Gastroesophageal sphincter (tissue), 4 donors: ENCODE results near the gene CACNA1E. TPM values are rescaled to one million over a fixed set of nuclear protein-coding genes. Genes with fewer than 3 reads are reported as not detected.

Experiments used
- ATAC-seq: fragments of 150-250 bp; one replicate; pipeline ENCODE4 v1.9.1; 2016; ENCODE audit warnings: mild to moderate bottlenecking, moderate library complexity
- H3K27ac ChIP-seq, 4 donors: fragments of 200-600 bp; sonication (generic) in 3 of 4; 1 replicate in 3 of 4; 2 replicates in 1 of 4; pipeline ENCODE4 v1.5.1; 2016 to 2019
- H3K27me3 ChIP-seq: fragments of 200-600 bp; sonication (generic); one replicate; pipeline ENCODE4 v1.5.1; 2019
- H3K36me3 ChIP-seq, 2 donors: fragments of 200-600 bp; sonication (generic); one replicate each; pipeline ENCODE4 v1.5.1; 2019; ENCODE audit warnings: control low read depth in 1 of 2
- H3K4me1 ChIP-seq, 3 donors: fragments of 200-600 bp; sonication (generic); 1 replicate in 2 of 3; 2 replicates in 1 of 3; pipeline ENCODE4 v1.5.1; 2016 to 2019; ENCODE audit warnings: control low read depth in 2 of 3
- H3K4me3 ChIP-seq, 2 donors: fragments of 200-600 bp; sonication (generic); one replicate each; pipeline ENCODE4 v1.5.1; 2019; ENCODE audit warnings: mild to moderate bottlenecking in 1 of 2, moderate library complexity in 1 of 2
- H3K9me3 ChIP-seq, 3 donors: fragments of 200-600 bp; sonication (generic); one replicate each; pipeline ENCODE4 v1.5.1; 2017 to 2019; ENCODE audit warnings: control low read depth in 2 of 3
- CTCF ChIP-seq, 4 experiments: fragments of 200-600 bp in 2 of 4; fragments of 450-650 bp in 2 of 4; sonication (generic) in 1 of 4; IDR thresholded peaks; one replicate each; pipeline ENCODE4 v1.5.1; 2017 to 2019; ENCODE audit warnings: antibody characterized with exemption in 4 of 4, mild to moderate bottlenecking in 2 of 4, moderate library complexity in 2 of 4
- EP300 ChIP-seq: sonication (generic); formaldehyde crosslinking; IDR thresholded peaks from one replicate; pipeline ENCODE4 v1.6.1; 2017; ENCODE audit warnings: antibody characterized with exemption, mild to moderate bottlenecking
- POLR2A ChIP-seq, 2 donors: fragments of 450-650 bp; IDR thresholded peaks; one replicate each; pipeline ENCODE4 v1.6.1; 2017; ENCODE audit warnings: antibody characterized with exemption in 2 of 2, mild to moderate bottlenecking in 2 of 2, moderate library complexity in 1 of 2
- POLR2AphosphoS5 ChIP-seq: sonication (generic); formaldehyde crosslinking; IDR thresholded peaks from one replicate; pipeline ENCODE4 v1.6.1; 2017; ENCODE audit warnings: antibody characterized with exemption
- WGBS, 2 donors: methylation state at CpG; one replicate each; pipeline ENCODE4 v1.1.5; 2018; ENCODE audit warnings: low coverage in 1 of 2; 5-methylcytosine and 5-hydroxymethylcytosine counted together
- total RNA-seq, 4 donors: library from RNA; depleted of rRNA; stranded (reverse); fragments of >200 nt; gene quantifications; one replicate each; pipeline ENCODE4 v1.1.0, GENCODE V29; 2016

Gene CACNA1E
- total RNA-seq, 4 donors from 2014 or later = 0.13 to 0.23 (median 0.16) TPM

- Histone ChIP-seq H3K9me3 (peaks cover 0 to 9% (median 0%) of the 10 kb centered on the region in 3 donors), H3K27me3 (no peaks in the 10 kb centered on the region), H3K27ac (peak overlapping the region in 1 of 4 donors; percentile 17), H3K4me3 (no peak overlapping the region), H3K36me3 (no peaks in the 10 kb centered on the region), H3K4me1 (no peaks in the 10 kb centered on the region)
- ATAC-seq = no peak
- whole genome bisulfite sequencing, 2 donors = 17 to 25% methylated on average over 2 to 3 of the region's 3 CpGs
- TF ChIP-seq CTCF (IDR thresholded peaks at IDR 0.05) (no peak), POLR2A (IDR thresholded peaks at IDR 0.05) (no peak), POLR2AphosphoS5 (no peak), EP300 (no peak)
These were observed 30.6 kb upstream of the CACNA1E start for GRCh38 chr1:181452746-181453145.

- ATAC-seq = no peak
- Histone ChIP-seq H3K36me3 (no peaks in the 10 kb centered on the region), H3K4me1 (no peaks in the 10 kb centered on the region), H3K9me3 (peaks cover 0 to 7% (median 0%) of the 10 kb centered on the region in 3 donors), H3K27me3 (no peaks in the 10 kb centered on the region), H3K4me3 (no peak overlapping the region), H3K27ac (no peak overlapping the region)
- WGBS, 2 donors = 54% methylated on average over 3 of the region's 3 CpGs; no CpG with 5 or more reads in 1 of the 2 donors
- TF ChIP-seq POLR2A (IDR thresholded peaks at IDR 0.05) (no peak), EP300 (no peak), POLR2AphosphoS5 (no peak), CTCF (IDR thresholded peaks at IDR 0.05) (no peak)
These were observed 29.6 kb upstream of the CACNA1E start for GRCh38 chr1:181453541-181454201.

- H3K36me3 ChIP-seq = no peaks in the 10 kb centered on the region
- H3K27ac ChIP-seq = no peak overlapping the region
- 68 to 81% methylated on average over 3 of the region's 3 CpGs for WGBS, 2 donors
- no peaks in the 10 kb centered on the region for H3K4me1 ChIP-seq
- TF ChIP-seq POLR2A (IDR thresholded peaks at IDR 0.05) = no peak
- no peak for TF ChIP-seq EP300
- TF ChIP-seq POLR2AphosphoS5 = no peak
- no peak for TF ChIP-seq CTCF (IDR thresholded peaks at IDR 0.05)
- ATAC-seq = no peak
- H3K9me3 ChIP-seq = peaks cover 0 to 7% (median 0%) of the 10 kb centered on the region in 3 donors
- H3K27me3 ChIP-seq = no peaks in the 10 kb centered on the region
- no peak overlapping the region for H3K4me3 ChIP-seq
These were observed 26.8 kb upstream of the CACNA1E start for GRCh38 chr1:181456551-181456950.

GRCh38 chr1:181458419-181458818 is 24.9 kb upstream of the CACNA1E start:
- H3K9me3 ChIP-seq = peaks cover 0 to 7% (median 0%) of the 10 kb centered on the region in 3 donors
- H3K27ac ChIP-seq = no peak overlapping the region
- WGBS, 2 donors = 67 to 76% methylated on average over 2 of the region's 2 CpGs
- H3K36me3 ChIP-seq = no peaks in the 10 kb centered on the region
- ATAC-seq = no peak
- H3K4me3 ChIP-seq = no peak overlapping the region
- no peaks in the 10 kb centered on the region for H3K4me1 ChIP-seq
- no peaks in the 10 kb centered on the region for H3K27me3 ChIP-seq
- no peak for TF ChIP-seq CTCF (IDR thresholded peaks at IDR 0.05)
- TF ChIP-seq POLR2AphosphoS5 = no peak
- no peak for TF ChIP-seq EP300
- no peak for TF ChIP-seq POLR2A (IDR thresholded peaks at IDR 0.05)

GRCh38 chr1:181459067-181459466 is 24.2 kb upstream of the CACNA1E start:
- H3K36me3 ChIP-seq = no peaks in the 10 kb centered on the region
- H3K4me1 ChIP-seq = no peaks in the 10 kb centered on the region
- TF ChIP-seq CTCF (IDR thresholded peaks at IDR 0.05) (no peak), POLR2AphosphoS5 (no peak), EP300 (no peak), POLR2A (IDR thresholded peaks at IDR 0.05) (no peak)
- H3K27ac ChIP-seq = no peak overlapping the region
- H3K27me3 ChIP-seq = no peaks in the 10 kb centered on the region
- peaks cover 0 to 7% (median 0%) of the 10 kb centered on the region in 3 donors for H3K9me3 ChIP-seq
- no peak overlapping the region for H3K4me3 ChIP-seq
- 86 to 100% methylated on average over 1 of the region's 2 CpGs for WGBS, 2 donors
- ATAC-seq = no peak
